Mucosa of descending colon (tissue), 3 donors: ENCODE measurements around the gene COA6. TPM values are rescaled to one million over a fixed set of nuclear protein-coding genes. Genes with fewer than 3 reads are reported as not detected.

Source experiments
- ATAC-seq: fragments of 200-7000 bp; cut with Tn5 transposase; one replicate; pipeline ENCODE4 v1.9.1; 2020; ENCODE audit warnings: mild to moderate bottlenecking, moderate library complexity
- DNase-seq, 3 donors: peaks; one replicate each; pipeline ENCODE4 v3.0.0-alpha.2; 2020
- H3K36me3 ChIP-seq: fragments of 200-600 bp; one replicate; pipeline ENCODE4 v1.8.0; 2021; ENCODE audit warnings: low read depth, mild to moderate bottlenecking
- H3K4me1 ChIP-seq: fragments of 200-600 bp; one replicate; pipeline ENCODE4 v1.8.0; 2021; ENCODE audit warnings: low read depth, mild to moderate bottlenecking
- H3K4me3 ChIP-seq: fragments of 200-600 bp; one replicate; pipeline ENCODE4 v1.8.0; 2021; ENCODE audit warnings: mild to moderate bottlenecking
- H3K9me3 ChIP-seq: fragments of 200-600 bp; one replicate; pipeline ENCODE4 v1.8.0; 2021; ENCODE audit warnings: mild to moderate bottlenecking
- intact Hi-C, 2 donors: fragments of 100-400 bp; cut with DNase I in 1 of 2; cut with micrococcal nuclease in 1 of 2; formaldehyde crosslinking; loops; one replicate each; pipeline versions ENCODE4 v1.11.0 to v1.11.1; 2022; cut with DNase I, micrococcal nuclease
- total RNA-seq, 3 donors: library from RNA; stranded (reverse); fragmentation: NEBNext Ultra II Directional in 2 of 3; extraction: Animal tissue kit (Norgen Biotek cat#: 25700) in 2 of 3; gene quantifications; one replicate each; pipeline versions ENCODE4 v1.2.1 to v1.2.4, GENCODE V29; 2021 to 2023
- TF ChIP-seq, protein P1 (sequence below): fragments of 200-600 bp; IDR thresholded peaks from one replicate; pipeline ENCODE4 v1.8.0; 2022; ENCODE audit warnings: antibody characterized with exemption, mild to moderate bottlenecking
- donor health status: DM: no; HTN: no; CAD: no; lungs with moderate emphysema.
- donor health status: DM: no; HTN: no; CAD: no.
- donor health status: DM: no; HTN: yes; CAD: no.

The COA6 gene
- total RNA-seq, 3 donors from 2014 or later, result 29.6 to 33.1 (median 29.8) TPM

DNA sequence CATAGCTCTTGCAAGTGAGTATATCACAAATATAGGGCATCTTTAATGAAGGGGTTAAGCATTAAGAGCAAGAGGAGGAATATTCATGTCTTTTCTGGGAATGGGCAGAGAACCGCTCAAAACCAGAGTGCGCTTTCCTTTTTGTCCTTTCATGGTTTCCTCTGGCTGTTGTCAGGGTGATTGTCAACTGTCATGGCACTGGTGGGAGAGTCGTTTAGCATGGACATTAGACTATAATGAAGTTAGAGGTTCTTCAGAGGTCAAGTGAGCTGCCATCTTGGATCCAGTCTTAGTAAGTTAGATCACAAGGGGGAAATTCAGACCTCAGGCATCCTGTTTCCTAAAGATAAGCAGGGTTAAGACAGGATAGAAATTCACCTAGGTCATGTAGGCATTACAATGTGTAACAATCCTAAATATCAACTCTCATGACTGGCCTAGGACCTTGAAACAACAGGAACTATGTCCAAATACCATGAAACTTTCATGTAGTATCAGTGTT is 12.1 kb upstream of the COA6 start:
- TF ChIP-seq, protein P1, sequence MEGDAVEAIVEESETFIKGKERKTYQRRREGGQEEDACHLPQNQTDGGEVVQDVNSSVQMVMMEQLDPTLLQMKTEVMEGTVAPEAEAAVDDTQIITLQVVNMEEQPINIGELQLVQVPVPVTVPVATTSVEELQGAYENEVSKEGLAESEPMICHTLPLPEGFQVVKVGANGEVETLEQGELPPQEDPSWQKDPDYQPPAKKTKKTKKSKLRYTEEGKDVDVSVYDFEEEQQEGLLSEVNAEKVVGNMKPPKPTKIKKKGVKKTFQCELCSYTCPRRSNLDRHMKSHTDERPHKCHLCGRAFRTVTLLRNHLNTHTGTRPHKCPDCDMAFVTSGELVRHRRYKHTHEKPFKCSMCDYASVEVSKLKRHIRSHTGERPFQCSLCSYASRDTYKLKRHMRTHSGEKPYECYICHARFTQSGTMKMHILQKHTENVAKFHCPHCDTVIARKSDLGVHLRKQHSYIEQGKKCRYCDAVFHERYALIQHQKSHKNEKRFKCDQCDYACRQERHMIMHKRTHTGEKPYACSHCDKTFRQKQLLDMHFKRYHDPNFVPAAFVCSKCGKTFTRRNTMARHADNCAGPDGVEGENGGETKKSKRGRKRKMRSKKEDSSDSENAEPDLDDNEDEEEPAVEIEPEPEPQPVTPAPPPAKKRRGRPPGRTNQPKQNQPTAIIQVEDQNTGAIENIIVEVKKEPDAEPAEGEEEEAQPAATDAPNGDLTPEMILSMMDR, result no peak
- Histone ChIP-seq H3K36me3 (no peaks in the 10 kb centered on the region), H3K9me3 (no peaks in the 10 kb centered on the region), H3K4me3 (no peak overlapping the region), H3K4me1 (no peaks in the 10 kb centered on the region)
- no peak for ATAC-seq
- intact Hi-C loops, result no loop called here
- DNase-seq, result no peak

DNA sequence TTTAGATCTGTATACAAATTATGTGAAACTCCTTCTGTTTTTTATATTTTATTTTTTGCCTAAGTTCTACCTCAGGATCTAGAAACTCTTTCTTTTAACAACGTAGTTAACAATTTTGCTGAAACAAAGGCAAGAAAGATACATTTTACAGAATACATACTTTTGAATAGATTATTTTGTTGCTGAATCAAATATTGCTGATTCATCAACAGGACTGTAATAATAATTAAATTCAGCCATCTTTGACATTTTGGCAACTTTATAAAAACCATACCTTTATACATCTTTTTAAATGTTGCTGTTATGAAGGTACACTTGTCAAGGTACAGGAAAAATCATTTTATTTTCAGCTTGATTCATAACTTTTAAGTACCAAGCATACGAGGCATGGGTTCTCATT is 10.7 kb upstream of the COA6 start:
- no peaks in the 10 kb centered on the region for H3K4me1 ChIP-seq
- no peaks in the 10 kb centered on the region for H3K9me3 ChIP-seq
- no peaks in the 10 kb centered on the region for H3K36me3 ChIP-seq
- no peak for DNase-seq
- no peak overlapping the region for H3K4me3 ChIP-seq
- intact Hi-C loops, result no loop called here
- TF ChIP-seq, protein P1, result no peak
- no peak for ATAC-seq

DNA sequence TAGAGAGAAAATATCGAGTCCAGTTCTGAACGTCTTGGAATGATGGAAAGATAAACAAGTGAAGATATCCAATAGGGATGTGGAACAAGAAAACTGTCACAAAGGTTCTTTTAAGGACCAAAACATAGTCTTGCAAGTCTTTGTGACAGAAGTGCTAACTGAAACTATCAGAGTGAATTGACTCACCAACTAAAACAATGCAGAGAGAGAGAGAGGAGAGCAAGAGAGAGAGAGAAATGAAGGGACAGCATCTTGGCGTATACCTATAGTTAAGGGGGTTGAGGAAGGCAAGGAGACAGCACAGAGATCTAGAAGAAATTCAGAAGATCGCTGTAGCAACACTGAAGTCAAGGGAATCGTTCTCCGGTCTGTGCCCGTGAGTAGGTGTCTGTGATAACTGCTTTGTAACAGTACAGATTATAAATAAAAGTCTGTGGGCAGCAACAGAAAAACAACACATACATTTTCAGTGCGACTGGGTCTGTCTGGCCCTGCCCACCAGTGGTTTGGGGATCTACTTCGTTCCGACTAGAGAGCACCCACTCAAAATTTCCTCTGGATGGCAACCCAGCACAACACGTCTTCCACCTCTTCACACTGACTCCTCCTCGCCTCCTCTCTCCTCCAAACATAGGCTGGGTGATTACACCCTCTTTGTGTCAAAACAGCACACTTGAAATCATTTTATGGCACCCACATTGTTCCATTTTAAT is 4.8 kb upstream of the COA6 start:
- no peak overlapping the region for H3K4me3 ChIP-seq
- ATAC-seq (no peak), DNase-seq (no peak)
- intact Hi-C loops, result no loop called here
- no peaks in the 10 kb centered on the region for H3K36me3 ChIP-seq
- peaks cover 7% of the 10 kb centered on the region for H3K4me1 ChIP-seq
- TF ChIP-seq, protein P1, result no peak
- no peaks in the 10 kb centered on the region for H3K9me3 ChIP-seq

DNA sequence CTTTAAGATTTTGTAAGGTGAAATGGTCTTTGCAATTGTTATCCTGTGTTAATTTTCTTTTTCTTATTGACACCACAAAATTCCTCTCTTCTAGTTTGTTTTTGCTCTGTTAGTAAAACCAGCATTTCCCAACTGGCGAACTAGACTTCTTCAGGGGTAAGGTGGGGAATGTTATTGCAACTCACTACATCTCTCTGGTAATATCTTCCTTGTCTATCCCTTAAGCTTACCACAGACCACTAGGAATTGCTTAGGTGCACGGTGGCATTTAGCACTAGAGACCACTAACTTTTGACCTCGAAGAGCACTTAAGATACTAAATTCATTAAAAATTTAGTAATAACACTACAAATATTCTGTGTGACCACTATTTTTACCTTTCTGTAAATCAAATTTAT is 4.2 kb upstream of the COA6 start:
- intact Hi-C loops, result no loop called here
- no peak for DNase-seq
- no peak overlapping the region for H3K4me3 ChIP-seq
- TF ChIP-seq, protein P1, result no peak
- no peaks in the 10 kb centered on the region for H3K9me3 ChIP-seq
- ATAC-seq, result no peak
- peaks cover 7% of the 10 kb centered on the region for H3K4me1 ChIP-seq
- no peaks in the 10 kb centered on the region for H3K36me3 ChIP-seq

DNA sequence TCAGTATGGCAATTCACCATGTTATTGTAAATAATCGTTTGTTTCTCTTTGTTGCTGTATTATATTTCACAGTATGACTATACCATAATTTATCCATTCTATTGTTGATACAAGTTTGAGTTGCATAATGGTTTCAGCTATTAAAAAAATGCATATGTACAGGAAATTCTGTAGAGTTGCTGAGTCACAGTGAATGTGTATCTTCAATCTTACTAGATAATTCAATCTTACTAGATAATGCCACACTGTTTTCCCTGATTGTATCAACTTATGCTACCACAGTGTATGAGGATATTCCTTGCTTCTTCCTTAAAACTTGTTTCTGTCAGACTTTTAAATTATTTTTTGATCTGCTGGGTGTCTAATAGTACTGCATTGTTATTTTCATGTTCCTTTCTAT is 3.5 kb upstream of the COA6 start:
- DNase-seq (no peak), ATAC-seq (no peak)
- intact Hi-C loops, result no loop called here
- no peaks in the 10 kb centered on the region for H3K9me3 ChIP-seq
- TF ChIP-seq, protein P1, result no peak
- no peaks in the 10 kb centered on the region for H3K36me3 ChIP-seq
- H3K4me1 ChIP-seq, result peaks cover 14% of the 10 kb centered on the region
- no peak overlapping the region for H3K4me3 ChIP-seq
